ACHN (cell line): Measurements from ENCODE around the gene PRKAR1B.
A peak's percentile ranks its signal among the peaks of the same experiment; 100 is the strongest.

Experiments used
- DNase-seq: peaks from one replicate; pipeline ENCODE4 v3.0.0-alpha.2; 2015
- in situ Hi-C: cut with HindIII; loops from 2 replicates; pipeline ENCODE4 v1.10.0; 2017; ENCODE audit warnings: low sequenced_read_pairs, low pct_ligation_motif_present, low pct_unique_long_range_greater_than_20kb

The PRKAR1B gene

DNA sequence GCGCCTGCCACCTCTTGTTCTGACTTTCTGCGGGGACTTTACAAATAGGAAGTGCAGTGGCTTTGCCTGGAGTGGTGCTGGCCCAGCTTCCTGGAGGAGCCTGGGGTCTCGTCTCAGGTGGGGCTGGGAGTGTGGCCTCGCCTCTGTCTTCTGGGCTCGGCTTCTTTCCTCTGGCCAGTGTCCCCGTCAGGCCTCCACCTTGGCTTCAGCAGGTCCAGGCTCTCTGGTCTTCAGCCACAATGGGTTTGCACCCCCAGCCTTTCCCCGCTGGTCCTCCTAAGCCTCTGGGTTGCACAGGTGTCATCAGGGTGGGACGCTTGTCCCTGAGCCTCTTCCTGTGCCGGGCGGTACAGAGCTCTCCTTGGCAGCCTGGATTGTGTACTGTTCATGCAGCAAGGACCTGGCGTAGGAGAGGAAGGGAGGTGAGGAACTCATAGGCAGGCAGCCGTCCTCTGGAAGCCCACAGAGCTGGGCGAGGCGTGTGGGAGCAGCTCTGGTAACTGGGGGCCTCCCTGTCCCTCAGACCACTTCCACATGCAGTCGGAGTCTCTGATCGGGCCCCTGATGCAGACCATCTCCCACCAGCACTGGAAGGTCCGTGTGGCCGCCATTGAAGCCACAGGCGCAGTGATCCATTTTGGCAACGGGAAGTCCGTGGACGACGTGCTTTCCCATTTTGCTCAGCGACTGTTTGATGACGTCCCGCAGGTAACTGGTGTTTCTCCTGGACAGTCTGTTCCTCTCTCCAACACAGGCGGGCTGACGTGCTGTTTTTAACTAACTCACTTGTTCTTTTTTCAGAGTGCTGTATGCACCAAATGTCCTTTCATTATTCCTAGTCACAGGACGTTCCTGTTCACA is 2.3 kb upstream of the PRKAR1B start:
- no peak for DNase-seq
- in situ Hi-C loops = no loop called here

DNA sequence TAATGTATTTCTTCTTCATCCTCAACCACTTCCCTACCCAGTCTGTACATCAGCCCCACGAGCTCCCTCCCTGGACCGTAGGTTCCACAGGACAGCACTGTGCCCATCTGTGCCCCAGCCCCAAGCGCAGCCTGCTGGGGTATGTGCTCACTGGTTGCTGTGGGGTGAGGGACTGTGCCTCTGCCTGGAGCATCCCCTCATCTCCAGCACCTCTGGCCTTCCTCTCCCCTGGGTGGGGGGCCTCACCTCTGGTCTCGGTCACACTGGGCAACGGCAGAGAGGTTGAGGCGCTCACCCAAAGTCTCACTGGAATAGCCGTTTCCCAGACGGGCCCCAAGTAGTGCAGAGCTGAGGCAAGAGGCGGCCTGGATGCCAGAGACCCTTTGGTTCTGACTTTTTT is 1.5 kb upstream of the PRKAR1B start:
- in situ Hi-C loops = no loop called here
- no peak for DNase-seq

DNA sequence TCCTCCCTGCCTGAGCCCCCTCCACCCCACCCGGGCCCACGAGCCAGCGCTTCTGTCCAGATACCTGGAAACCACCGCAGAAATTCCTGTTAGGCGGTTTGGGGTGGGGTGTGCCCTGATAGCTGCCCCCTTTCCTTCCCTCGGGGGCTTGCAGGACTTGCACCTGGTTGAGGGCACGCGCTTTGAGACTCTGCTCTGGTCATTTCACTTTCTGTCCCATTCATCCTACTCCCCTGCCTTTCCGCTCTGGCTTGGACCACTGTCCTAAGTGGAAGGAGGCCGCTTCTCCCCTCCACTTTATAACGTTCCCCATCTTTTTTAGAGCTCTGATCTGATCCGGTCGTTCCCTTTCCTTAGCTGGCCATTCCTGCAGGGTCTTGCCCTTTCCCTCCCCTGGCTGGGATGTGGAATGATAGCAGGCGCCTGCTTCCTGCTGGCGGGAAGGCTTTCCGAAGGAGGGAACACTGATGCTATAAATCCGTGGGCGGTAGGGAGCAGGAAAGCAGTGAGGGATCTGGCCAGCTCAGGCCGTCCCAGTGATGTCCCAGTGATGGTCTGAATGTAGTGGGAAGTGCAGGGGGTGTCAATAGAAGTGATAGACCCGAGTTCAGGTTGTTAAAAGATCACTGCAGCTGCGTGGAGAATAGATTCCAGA is 852 bp upstream of the PRKAR1B start:
- in situ Hi-C loops = no loop called here
- no peak for DNase-seq

DNA sequence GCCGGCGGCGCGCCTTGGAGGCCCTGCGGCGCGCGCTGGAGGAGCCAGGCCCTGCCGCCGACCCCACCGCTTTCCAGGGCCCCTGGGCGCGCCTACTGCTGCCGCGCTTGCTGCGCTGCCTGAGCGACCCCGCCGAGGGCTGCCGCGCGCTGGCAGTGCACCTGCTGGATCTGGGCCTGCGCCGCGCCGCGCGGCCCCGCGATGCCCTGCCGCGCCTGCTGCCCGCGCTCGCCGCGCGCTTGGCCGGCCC is 302 bp downstream of the PRKAR1B start:
- no peak for DNase-seq
- in situ Hi-C loops = no loop called here

DNA sequence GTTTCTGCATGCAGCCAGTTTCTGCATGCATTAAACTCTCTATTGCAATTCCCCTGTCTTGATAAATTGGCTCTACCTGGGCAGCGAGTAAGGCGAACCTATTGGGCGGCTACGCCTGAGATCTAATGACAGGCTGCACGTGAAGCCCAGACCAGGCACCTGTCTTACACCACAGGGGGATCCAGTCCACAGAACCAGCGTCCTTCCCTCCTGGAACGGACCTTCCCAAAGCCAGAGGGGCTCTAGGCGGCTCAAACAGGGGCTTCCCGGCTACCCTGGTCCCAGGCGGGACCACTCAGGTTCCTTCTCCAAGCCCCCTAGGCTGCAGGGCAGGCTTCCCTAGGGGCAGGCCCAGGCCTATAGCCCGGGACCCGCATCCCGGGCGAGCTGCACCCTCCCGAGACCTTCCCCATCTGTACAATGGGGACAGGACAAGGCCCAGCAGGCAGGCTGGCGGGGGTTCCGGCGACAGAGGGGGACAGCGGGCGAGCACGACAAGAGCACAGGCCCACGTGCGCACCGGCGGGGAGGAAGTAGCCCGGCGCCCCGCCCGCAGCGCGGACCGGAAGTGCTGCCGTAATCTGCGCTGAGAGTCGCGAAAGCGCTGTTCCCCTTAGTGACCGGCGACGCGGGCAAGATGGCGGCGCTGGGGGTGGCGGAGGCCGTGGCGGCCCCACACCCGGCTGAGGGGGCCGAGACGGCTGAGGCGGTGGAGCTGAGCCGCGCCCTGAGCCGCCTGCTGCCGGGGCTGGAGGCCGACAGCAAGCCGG is 812 bp downstream of the PRKAR1B start, which contains the start of gene DNAAF5:
Gene DNAAF5, plus strand, starts transcription at position 616 of the 770 bp plus-strand sequence. Its CDS starts 22 bp downstream, at position 638.
- peak; percentile 92 for DNase-seq
- in situ Hi-C loops = no loop called here

DNA sequence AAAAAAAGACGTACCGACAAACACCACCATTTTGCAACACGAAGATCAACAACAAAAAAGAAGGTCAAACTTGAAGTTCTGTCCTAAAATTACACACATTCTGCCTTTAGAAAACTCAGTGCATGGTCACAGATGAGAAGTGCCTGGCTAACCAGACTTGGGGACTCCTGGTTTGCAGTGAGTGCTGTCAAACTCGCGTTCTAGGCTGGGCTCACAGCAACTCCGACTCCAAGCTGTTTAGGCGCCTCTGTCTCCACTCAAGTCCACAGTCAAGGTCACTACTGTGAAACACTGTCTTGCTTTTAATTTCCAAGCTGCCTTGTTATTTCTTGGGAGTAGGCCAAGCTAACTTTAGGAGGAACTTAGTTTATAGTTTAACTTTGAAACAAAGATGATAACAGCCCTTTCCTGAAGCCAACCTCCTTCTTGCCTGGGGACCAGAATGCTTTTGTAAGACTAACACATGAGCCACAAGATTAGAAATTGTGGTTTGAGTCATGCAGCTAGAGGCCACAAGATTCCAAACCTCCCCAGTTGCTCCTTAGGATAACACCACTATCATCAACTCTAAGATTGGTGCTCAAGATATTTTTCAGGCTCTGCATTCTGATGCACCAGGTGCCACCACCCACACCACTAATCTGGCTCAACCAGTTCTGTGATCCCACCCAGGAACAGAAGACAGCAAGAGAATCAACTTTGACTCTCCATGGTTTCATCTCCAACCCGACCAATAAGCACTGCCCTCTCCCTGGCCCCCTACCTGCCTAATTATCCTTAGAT is 1.7 kb downstream of the PRKAR1B start:
- peak; percentile 25 for DNase-seq
- in situ Hi-C loops = no loop called here

DNA sequence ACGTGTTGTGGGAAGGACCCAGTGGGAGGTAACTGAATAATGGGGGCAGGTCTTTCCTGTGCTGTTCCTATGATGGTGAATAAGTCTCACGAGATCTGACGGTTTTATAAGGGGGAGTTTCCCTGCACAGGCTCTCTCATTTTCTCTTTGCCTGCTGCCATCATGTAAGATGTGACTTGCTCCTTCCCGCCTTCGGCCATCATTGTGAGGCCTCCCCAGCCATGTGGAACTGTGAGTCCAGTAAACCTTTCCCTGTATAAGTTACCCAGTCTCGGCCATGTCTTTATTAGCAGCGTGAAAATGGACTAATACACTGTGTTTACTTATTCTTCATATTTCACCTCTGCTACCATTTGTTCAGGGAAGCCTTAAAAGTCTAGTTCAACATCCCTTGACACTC is 2.8 kb downstream of the PRKAR1B start:
- in situ Hi-C loops = no loop called here

DNA sequence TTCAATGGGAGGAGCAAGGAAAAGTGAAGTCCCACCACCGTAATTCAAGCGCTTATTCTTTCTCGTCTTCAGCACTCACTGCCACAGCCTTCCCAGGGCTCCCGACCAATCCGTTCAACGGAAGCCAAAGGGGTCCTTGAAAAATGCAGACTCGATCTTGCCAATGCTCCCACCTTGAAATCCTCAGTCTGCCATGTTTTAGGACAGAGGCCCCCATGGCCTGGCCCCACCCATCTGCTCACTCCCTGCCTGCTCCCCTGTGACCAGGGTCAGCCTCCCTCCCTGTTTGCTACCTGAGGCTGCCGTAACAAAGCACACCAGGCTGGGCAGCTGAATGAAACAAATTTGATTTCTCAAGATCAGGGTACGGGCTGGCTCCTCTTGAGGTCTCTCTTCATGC is 3.5 kb downstream of the PRKAR1B start:
- in situ Hi-C loops = no loop called here

More for the DNA sequence above, 2.8 kb downstream of the PRKAR1B start:
- no peak for DNase-seq

DNA sequence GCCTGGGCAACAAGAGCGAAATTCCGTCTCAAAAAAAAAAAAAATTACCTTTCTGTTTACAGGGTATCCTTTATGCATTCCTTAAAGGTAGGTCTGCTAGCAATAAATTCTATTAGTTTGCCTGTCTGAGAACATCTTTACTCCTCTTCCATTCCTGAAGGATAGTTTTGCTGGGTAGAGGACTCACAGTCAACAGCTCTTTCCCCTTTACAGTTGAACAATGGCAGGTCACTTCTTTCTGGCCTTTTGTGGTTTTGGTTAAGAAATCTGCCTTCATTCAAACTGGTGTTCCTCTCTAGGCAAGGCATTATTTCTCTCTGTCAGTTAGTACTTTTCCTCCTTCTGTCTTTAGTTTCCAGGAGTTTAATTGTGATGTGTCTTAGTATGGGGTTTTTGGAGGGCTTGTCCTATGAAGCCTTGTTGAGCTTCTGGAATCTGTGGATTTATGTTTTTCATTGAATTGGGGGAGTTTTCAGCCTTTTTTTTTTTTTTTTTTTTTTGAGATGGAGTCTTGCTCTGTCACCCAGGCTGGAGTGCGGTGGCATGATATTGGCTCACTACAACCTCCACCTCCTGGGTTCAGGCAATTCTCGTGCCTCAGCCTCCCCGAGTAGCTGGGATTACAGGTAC is 5.3 kb downstream of the PRKAR1B start:
- no peak for DNase-seq
- in situ Hi-C loops = no loop called here

More for the DNA sequence above, 3.5 kb downstream of the PRKAR1B start:
- DNase-seq = no peak

DNA sequence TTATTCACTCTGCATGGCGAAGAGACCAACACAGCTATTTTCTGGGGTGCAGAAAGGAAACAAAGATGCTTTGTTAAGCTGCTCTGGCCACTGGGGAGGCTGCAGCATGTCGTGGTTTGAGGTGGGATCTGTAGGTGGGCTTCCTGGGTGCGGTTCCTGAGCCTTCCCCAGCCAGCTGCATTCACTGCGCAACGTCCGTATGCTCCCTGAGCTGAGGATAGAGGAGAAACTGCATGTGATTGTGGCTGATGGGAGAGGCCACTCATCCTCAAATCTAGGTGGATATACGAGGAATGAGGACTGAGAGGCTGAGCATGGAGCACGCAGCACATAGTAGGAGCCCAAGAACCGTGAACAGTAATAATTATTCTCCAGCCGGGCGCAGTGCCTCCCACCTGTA is 10.4 kb downstream of the PRKAR1B start:
- no peak for DNase-seq
- in situ Hi-C loops = no loop called here

DNA sequence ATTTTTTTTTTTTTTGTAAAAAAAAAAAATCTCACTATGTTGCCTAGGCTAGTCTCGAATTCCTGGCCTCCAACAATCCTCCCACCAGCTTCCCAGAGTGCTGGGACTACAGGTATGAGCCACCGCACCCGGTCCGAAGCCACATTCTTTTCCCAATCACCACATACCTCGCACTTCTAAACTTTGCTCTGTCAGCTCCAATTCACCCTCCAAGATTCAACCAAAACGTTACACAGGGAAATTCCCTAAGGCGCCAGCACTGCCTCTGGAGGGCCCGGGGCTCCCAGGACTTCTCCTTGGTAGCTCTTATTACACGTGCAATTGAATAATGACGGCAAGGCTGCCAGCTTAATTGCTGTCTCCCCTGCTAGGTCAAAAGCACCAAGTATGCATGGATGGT is 10.9 kb downstream of the PRKAR1B start:
- in situ Hi-C loops = no loop called here
- no peak for DNase-seq

DNA sequence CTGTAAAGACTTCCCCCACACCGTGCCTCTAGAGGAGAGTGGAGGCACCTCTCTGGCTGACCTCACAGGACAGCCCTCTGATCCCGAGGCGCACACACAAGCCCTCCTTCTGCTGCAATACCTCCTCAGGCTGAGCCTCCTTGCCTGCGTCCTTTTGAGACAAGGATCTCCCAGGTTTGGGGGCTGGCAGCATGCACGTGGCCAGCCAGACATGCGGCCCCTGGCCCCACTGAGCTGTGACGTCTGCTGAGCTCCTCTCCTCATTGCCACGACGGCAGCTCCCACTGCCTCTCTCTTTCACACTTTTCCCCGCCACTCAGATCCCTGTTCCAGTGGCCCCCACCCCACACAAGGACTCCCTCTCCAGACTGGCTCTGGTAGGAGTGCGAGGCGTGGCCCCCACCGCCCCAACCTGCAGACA is 12.8 kb downstream of the PRKAR1B start:
- no peak for DNase-seq
- in situ Hi-C loops = no loop called here

DNA sequence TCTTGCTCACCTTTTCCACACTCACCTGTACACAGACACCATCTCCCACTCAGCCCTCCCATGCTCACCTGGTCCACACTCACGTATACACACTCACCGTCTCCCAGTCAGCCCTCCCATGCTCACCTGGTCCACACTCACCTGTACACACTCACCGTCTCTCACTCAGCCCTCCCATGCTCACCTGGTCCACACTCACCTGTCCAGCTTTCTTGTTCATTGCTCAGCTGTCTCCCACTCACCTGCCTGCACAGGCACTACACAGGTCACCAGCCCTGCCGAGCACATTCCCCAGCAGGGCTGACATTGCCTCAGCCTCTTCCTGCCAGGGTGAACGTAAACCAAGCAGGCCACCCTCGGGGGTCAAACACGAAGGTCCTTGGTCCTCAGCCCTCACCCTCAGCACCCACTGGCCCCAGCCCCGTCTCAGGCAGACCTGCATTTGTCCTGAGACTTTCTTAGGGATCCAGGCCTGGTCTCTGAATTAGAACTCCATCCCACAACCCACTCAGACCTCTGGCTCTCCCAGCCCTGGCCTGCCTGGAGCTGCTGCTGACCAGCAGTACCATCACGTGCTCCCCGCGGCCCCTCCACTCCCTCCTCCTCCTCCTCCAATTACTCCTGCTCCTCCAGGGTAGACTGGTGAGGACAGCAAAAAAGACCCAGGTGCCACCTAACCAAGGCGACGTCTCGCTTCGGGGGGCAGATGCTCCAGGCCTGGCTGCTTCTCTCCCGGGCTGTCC is 13.4 kb downstream of the PRKAR1B start:
- in situ Hi-C loops = no loop called here
- DNase-seq = no peak

DNA sequence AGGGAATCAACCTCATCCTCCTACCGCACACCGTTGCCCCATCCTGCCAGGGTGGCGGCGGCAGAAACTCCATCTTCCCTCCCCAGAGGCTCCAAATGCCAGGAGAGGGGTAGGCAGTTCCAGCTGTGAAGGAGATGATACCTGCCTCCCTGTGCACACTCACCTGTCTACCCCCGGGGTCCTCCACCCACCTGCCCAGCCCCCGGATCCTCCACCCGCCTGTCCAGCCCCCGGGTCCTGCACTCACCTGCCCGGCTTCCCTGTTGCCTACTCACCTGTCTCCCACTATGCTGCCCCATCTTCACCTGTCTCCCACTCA is 14.0 kb downstream of the PRKAR1B start:
- in situ Hi-C loops = no loop called here
- no peak for DNase-seq

DNA sequence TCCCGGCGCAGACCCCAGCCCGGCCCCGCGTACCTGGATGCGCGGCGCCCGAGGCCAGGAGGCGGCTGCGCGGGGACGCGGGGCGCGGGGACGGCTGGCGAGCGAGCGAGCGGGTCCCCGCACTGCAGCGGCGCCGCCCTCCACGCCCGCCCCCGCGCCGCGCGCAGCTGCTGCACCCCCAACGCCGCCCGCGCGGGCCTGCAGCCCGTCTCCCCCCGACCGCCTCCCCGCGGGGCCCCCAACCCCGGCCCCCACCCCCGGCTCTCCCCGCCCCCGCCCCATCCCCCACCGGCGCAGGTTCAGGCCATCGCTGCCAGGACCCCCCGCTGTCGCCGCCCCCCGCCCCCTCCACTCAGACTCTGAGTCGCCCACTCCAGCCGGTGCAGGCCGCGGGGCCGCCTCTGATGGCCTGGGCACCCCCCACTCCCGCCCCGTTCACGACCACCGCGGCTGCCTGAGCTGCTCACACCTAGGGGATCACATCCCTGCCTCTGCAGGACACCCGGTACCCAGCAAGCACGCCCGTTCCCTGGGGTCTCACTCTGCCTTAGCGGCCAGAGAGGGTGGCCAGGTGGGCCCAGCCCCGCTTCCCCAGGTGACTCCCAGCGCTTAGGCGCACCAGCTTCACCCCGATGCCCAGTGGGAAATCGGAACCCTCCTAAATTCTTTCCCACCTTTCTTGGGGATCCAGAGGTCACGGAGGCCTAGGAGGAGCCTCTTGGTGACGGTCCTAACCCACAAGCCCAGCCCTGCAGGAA is 14.5 kb downstream of the PRKAR1B start:
- DNase-seq = no peak
- in situ Hi-C loops = no loop called here

DNA sequence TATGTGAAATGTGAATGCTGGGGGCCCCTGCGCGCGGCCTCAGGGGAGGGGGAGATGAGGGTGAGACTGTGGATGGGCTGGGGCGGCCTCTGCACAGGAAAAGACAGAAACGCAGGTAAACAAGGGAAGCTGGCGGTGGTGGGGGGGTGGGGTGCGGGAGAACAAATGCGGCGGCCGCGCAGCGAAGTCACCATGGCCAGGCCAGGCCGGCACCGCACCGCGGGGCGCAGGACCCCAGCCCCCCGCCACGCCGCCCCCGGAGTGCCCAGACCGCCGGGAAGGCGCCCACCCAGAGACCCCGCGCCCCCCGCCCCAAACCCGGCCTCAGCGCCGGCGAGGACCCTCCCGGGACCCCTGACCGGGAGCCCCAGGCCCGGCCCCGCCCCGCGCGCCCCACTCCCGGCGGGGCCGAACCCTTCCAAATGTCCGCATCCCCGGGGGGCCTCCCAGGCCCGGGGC is 15.1 kb downstream of the PRKAR1B start:
- in situ Hi-C loops = no loop called here
- DNase-seq = no peak
